GM18909 (cell line): ENCODE results near the gene KCNC1.

Experiments
- ATAC-seq: cut with Tn5 transposase; IDR thresholded peaks from one replicate; pipeline ENCODE4 v1.9.1; 2021; ENCODE audit warnings: mild to moderate bottlenecking; ENCODE audit not compliant: unreplicated experiment, poor library complexity

KCNC1 gene

DNA sequence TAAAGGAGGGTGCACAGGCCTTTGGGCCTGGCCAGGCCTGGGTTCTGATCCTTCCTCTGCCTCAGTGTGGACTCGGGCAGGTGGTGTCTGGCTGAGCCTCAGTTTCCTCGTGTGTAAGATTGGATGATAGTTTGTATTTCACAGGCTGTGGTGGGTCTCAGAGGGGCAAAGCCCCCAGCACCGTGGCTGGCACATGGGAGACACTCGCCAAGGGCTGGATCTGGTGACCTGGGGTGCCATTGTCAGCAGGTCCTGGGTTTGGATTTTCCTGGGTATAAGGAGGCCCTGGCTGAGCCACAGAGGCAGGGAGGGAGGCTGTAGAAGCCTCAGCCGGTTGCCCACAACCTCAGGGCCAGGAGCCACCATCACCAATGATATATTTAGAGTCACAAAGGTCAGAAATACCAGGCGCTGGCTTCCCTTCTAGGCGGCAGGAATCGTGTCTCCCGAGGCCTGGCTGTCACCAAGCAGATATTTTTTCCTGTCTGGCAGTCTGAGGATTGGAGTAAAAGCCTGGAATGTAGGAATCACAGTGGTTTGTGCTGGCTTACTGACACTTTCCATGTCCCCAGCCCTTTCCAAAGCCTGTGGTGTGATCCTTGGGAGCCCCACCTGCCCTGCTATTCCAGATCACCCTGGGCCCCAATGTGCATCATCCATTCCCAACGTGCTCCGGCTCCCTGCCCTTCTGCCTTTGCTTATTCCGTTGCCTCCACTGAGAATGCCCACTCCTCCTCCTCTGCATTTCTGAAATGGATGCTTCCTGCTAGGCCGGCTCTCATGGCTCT lies 15.6 kb downstream of the KCNC1 start:
- ATAC-seq = no peak

DNA sequence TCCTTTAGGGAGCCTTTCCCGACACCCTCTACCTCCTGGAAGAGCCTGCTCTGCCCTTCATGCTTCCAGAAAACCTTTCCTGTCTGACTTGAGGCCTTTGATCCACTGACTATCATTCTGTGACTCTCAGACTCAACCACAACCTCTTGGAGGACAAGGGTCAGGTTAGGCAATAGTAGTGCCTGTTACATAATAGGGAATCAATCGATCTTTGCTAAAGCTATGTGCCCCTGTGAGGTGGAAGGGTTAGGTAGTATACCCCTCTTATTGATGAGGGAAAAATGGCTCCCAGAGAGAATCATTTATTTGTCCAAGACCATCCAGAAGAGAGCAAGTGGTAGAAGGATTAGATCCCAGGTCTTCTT lies 16.2 kb downstream of the KCNC1 start:
- ATAC-seq = no peak

DNA sequence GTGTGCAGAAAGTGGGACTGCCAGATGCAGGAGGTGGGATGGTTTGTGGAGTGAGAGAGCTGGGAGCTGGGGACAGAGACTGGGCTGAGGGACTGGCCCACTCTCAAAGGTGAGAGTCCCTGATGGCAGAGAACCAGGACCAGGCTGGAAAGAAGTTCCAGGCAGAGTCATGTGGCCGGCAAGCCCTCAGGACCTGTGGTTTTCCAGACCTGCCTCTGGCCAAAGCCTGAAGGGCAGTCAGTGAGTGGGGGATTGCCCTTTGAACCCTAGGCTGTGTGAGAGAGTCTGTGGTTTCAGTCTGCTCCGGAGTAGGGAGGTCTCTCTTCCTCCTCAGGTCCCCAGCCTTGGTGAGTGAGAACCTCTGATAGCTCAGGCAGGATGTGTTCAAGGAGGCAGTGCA lies 17.0 kb downstream of the KCNC1 start:
- no peak for ATAC-seq

DNA sequence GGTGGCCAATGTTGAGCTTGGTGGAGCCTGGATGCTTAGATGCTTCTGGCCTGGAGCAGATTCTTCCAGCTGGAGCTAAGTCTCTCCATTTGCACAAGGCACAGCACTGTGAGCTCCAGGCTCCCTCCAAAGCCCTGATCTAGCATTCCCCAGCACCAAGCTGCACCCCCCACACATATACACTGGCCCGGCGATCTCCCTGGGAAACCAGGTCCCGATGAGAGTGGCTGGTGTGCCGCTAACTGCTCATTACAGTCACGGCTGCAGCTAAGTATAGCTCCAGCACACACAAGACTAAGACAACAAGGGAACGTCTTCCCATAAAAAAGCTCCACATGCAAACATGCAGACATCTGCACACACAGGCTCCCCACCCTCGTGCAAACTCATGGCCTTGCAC lies 17.6 kb downstream of the KCNC1 start:
- no peak for ATAC-seq

DNA sequence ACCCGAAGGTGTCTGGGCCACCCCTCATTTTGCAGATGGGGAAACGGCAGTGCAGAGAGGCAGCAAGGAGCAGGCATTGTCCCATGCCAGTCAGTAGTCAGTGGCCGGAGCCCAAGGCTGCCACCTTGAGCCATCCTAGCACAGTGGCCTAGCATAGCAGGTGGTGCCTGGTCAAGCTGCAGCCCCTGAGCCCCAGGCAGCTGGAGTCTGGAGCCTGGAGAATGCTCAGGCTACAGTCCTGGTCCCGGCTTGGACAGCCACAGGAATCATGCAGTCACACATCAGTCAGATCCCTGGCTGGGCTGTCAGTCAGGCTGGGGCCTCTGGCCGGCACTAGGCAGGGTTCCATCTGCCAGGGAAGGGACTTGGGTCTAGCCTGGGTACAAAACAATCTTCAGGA lies 18.6 kb downstream of the KCNC1 start:
- ATAC-seq = no peak

DNA sequence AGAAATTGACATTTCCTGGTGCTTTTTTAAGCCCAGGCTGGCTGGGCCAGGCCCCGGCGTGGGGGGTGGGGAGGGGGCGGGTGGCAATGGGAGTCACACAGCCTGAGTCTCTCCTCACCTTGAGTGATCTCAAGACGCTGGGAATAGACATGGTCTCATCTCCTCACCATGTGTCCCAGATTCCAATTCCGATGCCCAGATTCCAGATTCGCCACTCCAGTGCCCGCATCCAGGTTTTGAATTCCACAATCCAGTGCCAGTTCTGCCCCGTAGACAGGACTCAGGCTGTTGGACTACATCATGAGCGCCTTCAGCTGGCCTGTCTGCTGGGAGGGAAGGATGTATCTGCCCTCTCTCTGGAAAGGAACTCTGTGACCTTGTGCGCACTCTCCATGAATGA lies 19.1 kb downstream of the KCNC1 start:
- no peak for ATAC-seq

DNA sequence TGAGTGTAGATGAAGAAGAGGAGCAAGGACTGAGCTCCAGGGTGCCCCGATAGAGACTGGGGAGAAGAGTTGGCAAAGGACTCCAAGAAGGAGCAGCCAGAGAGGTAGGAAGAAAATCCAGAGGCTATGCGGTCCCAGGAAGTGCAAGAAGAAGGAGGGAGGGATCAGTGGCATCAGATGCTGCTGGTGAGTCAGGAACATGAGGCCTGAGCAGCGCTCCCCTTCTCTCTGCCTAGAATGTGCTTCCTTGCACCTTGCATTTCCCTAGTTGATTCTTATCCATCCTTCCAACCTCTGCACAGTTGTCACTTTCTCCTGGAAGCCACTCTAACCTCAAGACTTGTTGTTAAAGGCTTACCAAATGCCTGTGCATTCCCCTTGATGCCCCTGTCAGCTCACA lies 21.3 kb downstream of the KCNC1 start:
- ATAC-seq = no peak

DNA sequence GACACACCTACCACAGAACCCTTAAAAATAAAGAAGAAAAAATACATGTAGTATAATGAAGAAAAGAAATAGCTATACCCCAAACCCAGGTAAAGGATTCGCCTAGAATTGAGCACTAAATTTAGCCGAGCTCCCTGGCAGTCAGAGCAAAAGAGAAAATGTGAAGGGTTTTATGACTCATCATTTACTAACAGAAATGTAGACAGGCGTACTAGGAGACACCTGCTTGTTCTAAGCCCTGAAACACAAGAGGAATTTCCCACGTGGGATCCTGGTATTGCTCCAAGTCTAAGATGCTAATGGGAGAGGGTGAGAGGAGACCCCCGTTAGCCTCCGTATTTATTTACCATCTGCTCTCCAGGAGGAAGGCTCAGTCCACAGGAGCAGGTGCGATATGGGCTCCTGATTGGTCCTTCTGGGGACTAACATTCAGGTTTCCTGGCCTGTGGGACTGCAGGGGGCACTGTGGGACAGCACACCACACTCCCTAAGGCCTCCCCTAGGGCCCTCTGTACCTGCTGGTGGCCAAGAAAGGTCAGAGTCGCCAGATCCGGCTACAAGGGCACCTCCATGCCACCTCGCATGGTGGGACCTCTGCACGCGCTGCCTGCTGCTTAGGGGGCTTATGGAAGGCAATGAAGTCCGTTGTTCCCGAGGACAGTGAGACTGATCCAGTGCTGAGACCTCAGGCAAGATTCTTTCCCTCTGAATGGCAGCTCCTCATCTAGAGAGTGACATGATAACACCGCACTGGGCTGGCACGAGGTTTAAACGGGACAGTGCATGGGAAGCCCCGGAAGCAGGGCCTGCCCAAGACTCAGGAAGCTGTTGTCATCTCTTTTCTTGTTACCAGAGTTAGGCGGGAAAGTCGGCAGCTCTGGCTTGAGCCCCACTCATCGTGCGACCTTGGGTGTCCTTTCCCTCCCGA lies 25.8 kb downstream of the KCNC1 start:
- ATAC-seq = peak; percentile 73

DNA sequence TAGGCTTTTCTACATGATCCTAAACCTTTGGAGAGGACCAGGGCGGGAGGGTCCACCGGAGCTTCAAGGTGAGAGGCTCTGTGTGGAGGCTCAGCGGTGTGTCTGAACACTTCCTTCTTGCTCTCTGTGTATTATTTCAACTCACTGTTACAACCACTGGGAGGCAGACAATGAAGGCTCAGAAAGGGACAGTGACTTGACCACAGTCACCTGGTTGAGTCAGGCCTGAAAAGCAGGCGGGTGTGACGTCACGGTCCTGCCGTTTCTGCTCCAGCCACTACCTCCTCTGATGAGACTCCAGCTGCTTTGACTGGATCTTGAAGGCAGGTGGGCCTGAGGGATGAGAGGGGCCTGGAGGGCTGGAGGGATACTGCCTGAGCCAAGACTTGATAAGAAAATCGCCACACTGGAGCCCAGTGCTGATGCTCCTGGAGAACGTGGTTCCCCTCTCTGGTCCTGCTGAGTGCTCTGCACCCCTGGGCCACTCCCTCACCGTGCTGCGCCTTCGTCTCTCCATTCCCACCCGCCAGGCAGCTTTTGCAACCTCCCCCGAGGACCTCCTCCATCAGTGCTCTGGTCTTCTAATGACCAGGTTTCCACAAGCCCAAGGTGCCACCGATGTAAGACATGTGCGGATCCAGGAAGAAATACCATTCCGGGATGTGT lies 27.9 kb downstream of the KCNC1 start:
- peak; percentile 40 for ATAC-seq

DNA sequence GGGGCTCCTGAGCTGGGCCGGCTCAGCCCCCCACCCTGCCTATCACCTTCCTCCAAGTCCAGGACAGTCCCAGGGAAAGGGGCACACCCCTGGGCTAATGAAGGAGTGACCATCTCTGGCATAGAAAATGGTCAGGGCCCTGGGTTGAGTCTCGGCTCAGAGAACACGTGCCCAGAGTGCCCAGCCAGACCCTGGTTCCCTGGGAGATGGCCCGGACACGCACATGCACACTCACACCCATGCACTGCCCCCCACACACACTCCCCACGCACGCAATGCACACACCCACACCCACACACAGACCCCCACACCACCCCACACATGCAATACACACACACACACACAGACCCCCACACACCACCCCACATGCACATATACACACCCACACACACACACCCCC lies 28.7 kb downstream of the KCNC1 start:
- ATAC-seq = no peak

DNA sequence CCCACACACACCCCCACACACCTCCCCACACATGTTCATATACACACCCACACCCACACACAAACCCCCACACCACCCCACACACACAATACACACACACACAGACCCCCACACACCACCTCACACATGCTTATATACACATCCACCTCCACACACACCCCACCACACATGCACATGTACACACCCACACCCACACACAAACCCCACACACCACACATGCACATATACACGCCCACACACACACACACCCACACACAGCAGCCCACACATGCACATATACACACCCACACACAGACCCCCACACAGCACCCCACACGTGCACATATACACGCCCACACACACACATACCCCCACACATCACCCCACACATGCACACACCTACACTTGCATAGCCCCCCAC lies 29.1 kb downstream of the KCNC1 start:
- ATAC-seq = no peak

DNA sequence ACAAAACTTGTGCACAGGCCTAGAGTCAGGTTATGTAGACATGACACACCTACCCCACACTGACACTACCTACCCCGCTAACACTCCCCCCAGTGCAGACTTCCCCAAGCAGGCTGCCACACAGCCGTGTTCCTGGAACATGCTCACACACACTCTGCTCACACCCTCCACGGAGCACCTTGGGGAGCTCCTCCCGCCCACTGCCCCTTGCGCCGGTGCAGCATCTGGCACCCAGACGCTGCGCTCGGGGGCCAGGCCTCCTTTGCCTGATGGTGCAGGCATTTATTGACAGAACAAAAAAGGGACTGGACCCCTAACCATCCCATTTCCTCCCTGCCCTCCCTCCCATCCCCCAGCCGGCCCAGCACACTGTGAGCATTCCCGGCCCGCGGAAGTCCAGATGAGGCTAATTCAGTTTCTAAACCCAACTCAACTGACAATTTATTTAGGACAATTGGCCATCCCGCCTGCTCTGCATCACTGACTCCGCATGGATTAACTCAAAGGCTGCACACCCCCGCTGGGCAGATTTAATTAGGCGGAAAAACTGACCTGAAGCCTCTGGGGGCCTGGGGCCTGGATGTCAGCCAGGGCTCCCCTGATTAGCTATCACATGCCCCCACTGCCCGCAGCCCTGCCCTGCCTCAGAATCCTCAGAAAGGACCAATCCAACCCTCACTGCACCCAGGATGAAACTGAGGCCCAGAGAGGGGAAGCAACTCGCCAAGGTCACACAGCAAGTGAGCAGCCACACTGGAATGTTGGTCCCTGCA lies 30.1 kb downstream of the KCNC1 start:
- ATAC-seq = no peak

DNA sequence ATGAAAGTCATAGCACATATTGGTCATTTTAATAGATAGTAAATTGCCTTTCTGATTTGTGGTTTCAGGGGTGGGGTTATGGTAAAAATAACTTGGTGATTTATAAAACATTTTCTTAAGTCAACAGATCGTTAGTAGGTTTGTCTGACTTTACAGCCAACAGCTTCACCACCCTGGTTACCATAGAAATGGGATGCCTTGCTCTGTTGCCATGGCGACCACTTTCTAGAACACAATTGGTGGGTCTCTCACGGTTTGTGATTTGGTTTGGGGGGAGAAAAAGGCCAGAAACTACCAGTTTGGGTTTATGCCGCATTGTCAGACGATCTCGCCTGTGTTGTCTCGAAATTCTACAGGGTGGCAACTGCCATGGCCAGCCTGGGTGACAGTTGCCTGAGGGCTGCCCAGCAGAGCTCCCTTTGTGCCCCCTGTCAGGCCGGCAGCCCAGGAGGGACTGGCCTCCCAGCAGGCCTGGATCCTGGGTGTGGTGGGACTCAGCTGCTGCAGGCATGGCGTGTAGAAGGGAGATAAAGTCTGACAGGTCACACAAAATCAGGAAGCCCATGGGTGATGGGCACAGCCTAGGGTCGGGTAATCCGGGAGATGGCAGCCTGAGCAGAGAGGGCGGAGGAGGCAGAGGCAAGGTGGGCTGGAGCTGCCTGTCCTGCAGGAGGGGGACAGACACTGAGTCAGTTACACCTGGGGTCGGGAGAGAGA lies 30.9 kb downstream of the KCNC1 start:
- no peak for ATAC-seq

DNA sequence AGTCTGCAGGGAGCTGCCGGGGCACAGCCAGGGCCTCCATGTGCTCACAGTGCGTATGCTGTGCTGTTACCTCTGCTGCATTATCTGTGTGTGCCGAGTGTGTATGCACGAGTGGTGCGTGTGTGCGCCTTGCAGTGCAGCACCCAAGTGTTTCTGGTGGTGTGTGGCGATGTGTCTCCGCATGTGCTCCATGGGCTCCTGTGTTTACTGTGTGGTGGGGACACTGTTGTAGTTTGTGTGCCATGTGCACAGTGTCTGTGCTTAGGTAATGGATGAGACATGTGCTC lies 31.4 kb downstream of the KCNC1 start:
- no peak for ATAC-seq

DNA sequence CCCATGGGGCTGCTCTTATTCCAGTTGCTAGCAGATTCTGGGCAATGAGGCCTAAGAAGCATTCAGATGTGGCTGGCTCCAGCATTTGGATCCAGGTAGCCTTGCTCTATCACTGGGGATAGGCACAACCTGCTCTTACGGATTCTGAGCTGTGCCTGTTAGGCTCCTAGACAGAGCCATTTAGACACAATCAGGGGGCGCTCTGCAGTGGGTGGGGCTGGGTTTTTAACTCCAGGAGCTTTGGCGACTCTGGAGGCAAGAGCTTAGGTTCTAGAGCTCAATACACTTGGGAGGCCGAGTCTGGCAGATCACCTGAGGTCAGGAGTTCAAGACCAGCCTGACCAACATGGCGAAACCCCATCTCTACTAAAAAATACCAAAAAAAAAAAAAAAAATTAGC lies 32.0 kb downstream of the KCNC1 start:
- no peak for ATAC-seq

DNA sequence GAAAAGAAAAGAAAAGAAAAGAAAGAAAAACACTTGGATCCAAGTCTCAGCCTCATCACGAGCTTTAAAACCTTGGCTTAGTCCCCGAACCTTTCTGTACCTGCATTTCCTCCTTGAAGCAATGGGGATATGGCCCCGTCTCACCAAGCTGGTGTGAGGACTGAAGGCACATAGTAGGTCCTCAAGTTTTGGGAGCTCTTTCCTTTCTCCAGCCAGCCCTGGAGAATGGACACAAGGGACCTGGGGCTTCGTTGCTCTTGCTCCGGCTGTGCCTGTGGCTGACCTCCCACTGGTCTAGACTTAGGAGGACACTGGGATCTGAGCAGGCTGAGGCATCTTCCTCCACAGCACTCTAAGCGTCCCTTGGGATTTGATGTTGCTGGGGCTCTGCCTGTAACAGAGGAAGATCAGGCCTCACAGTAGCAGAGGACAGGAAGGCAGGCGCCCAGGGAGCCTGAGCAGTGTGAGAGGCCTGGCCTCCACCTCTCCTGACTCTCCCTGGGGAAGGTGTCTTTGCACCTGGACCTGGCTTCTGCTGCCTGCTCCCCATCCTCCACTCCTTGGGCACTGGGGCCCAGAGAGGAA lies 32.8 kb downstream of the KCNC1 start:
- ATAC-seq = no peak

DNA sequence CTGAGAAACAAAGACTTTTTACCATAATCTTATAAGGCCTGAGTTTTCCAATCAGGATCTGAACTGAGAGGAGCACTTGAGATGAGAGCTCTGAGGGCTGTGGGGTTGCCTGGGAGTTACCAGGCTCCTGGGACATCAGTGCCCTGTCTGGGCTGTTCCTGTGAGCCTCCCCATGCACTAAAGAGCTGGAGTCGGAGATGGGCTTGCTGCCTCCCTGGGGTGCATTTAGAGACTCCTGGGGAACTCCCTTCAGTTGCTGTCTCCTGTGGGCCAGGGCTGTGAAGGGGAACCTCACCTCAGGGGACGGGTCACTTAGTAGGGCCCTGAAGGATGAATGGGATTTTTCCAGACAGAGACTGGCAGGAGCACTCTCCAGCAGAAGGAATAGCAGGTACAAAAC lies 33.3 kb downstream of the KCNC1 start:
- no peak for ATAC-seq

DNA sequence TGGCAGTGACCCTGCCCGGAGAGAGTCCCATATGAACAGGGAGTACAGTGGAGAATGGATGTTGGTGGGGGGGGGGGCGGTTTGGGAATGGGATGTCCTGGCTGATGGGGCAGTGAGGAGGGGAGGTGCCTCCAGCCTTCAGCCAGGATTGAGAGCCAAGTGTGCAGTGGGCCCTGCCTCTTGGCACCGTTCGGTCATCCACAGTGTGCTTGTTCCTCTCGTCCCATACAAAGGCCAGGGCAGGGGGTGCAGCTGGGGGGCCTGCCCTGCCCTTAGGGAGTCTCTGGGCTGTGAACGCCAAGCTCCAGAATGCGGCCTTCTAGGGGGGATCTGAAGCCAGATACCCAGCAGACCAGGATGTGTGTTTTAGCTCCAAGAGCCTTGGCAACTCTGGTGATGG lies 34.0 kb downstream of the KCNC1 start:
- no peak for ATAC-seq

DNA sequence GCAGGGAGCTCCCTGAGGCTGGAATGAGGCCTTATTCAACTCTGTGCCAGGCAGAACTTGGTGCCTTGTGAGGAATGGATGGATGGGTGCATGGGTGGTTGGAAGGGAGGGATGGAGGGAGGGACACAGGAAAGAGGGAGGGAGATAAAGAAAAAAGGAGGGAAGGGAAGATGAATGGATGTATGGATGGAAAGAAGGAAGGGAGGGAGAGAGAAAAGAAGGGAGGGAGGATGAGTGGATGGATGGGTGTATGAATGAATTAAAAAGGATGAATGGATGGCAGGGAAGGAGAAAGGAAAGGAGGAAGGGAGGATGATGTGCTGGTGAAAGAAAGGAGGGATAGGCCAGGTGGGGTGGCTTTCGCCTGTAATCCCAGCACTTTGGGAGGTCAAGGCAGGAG lies 34.6 kb downstream of the KCNC1 start:
- ATAC-seq = no peak
